Diencephalon (tissue), 1 donor: Measurements from ENCODE around the gene MATN4. TPM values are rescaled to one million over a fixed set of nuclear protein-coding genes. Genes with fewer than 3 reads are reported as not detected.

Experiments
- total RNA-seq: library from RNA; depleted of rRNA; stranded (reverse); fragments of >200 nt; gene quantifications from one replicate; pipeline ENCODE4 v1.2.3, GENCODE V29; 2014

MATN4 gene
- total RNA-seq: 4.8 TPM

GRCh38 chr20:45308117-45308778 is at the start of gene MATN4:
MATN4 (minus strand) TSS chr20:45308299; CDS start chr20:45305582, 2,717 bp downstream.

GRCh38 chr20:45347936-45348778 is 40.1 kb upstream of the MATN4 start, which contains the start of gene SDC4:
SDC4 (minus strand) TSS chr20:45348424; CDS start chr20:45348384, 40 bp downstream.

GRCh38 chr20:45306431-45306982 is 1.6 kb downstream of the MATN4 start, which contains the start of gene RBPJL:
RBPJL (plus strand) TSS chr20:45306840; CDS start chr20:45306923, 83 bp downstream.

GRCh38 chr20:45254383-45255262 is 53.5 kb downstream of the MATN4 start, which contains the start of gene SLPI:
SLPI (minus strand) TSS chr20:45254564; CDS start chr20:45254543, 21 bp downstream.

Other genes starting within 250 kb of the MATN4 start
- gene KCNS1, start 207.2 kb downstream of the MATN4 start, total RNA-seq: 3.0 TPM
- not detected for gene WFDC5, start 193.1 kb downstream of the MATN4 start, total RNA-seq
- gene WFDC12, start 183.8 kb downstream of the MATN4 start, total RNA-seq: not detected
- not detected for gene PI3, start 133.4 kb downstream of the MATN4 start, total RNA-seq
- gene SEMG1, start 101.3 kb downstream of the MATN4 start, total RNA-seq: not detected
- not detected for gene SEMG2, start 86.9 kb downstream of the MATN4 start, total RNA-seq
- gene SLPI, start 53.7 kb downstream of the MATN4 start, total RNA-seq: not detected
- gene RBPJL, start 1.5 kb downstream of the MATN4 start, total RNA-seq: not detected
- 5.3 TPM for gene SDC4, start 40.1 kb upstream of the MATN4 start, total RNA-seq
- 39.4 TPM for gene SYS1, start 54.9 kb upstream of the MATN4 start, total RNA-seq
- gene TP53TG5, start 70.0 kb upstream of the MATN4 start, total RNA-seq: not detected
- 15.9 TPM for gene DBNDD2, start 100.0 kb upstream of the MATN4 start, total RNA-seq
- 25.8 TPM for gene PIGT, start 107.8 kb upstream of the MATN4 start, total RNA-seq
- 9.0 TPM for gene WFDC2, start 161.5 kb upstream of the MATN4 start, total RNA-seq
- gene SPINT3, start 207.3 kb upstream of the MATN4 start, total RNA-seq: not detected
- gene WFDC6, start 231.2 kb upstream of the MATN4 start, total RNA-seq: not detected
- gene EPPIN, start 239.1 kb upstream of the MATN4 start, total RNA-seq: not detected